A549 (cell line): ENCODE data around the gene HBG2. TPM values are rescaled to one million over a fixed set of nuclear protein-coding genes. Genes with fewer than 3 reads are reported as not detected.

Experiments
- ATAC-seq, 2 experiments: fragments of 200-7000 bp in 1 of 2; fragments of >200 bp in 1 of 2; cut with Nextera tagmentation in 1 of 2; cut with Tn5 transposase in 1 of 2; 3 replicates each; pipeline versions ENCODE4 v1.8.0 to v1.9.1; 2018 to 2020; ENCODE audit warnings: mild to moderate bottlenecking in 1 of 2, moderate library complexity in 1 of 2
- CTCF ChIA-PET: fragments of 300-600 bp; sonication (Branson Sonifier 250); formaldehyde crosslinking; extraction: SDS; loops from one replicate; lab custom pipeline; 2021; ENCODE audit warnings: antibody characterized with exemption, inconsistent platforms; lab: Yijun Ruan, JAX
- POLR2A ChIA-PET: fragments of 350-600 bp; formaldehyde crosslinking; extraction: SDS; loops from one replicate; lab custom pipeline; 2021; ENCODE audit warnings: antibody characterized with exemption, inconsistent platforms; lab: Yijun Ruan, JAX
- DNase-seq, 2 experiments: peaks; one replicate each; pipeline versions ENCODE4 v3.0.0 to v3.0.0-alpha.2; 2011 to 2016; ENCODE audit warnings: low read depth in 1 of 2, low spot score in 1 of 2
- FAIRE-seq: peaks from 2 replicates; lab custom pipeline; 2011; peaks lifted over from hg19 to GRCh38; lab: Jason Lieb, UNC
- H3K27ac ChIP-seq, 2 experiments: fragments of >200 bp; sonication (Bioruptor Twin); formaldehyde crosslinking; 3 replicates each; pipeline ENCODE4 v1.5.1; 2016 to 2017
- H3K4me1 ChIP-seq: fragments of >200 bp; sonication (Bioruptor Twin); formaldehyde crosslinking; 3 replicates; pipeline ENCODE4 v1.6.1; 2016
- H3K4me2 ChIP-seq: fragments of >200 bp; sonication (Bioruptor Twin); formaldehyde crosslinking; 3 replicates; pipeline ENCODE4 v1.6.1; 2016
- H3K4me3 ChIP-seq: fragments of >200 bp; sonication (Bioruptor Twin); formaldehyde crosslinking; 3 replicates; pipeline ENCODE4 v1.5.1; 2016
- H3K9me3 ChIP-seq: fragments of >200 bp; sonication (Bioruptor Twin); formaldehyde crosslinking; 3 replicates; pipeline ENCODE4 v1.6.1; 2016
- BHLHE40 ChIP-seq: IDR thresholded peaks from 2 replicates; pipeline ENCODE4 v1.6.1; 2012; ENCODE audit warnings: low read depth, low read length, inconsistent platforms
- CBX2 ChIP-seq: fragments of 200-600 bp; sonication (generic); IDR thresholded peaks from 2 replicates; pipeline ENCODE4 v1.6.1; 2016; ENCODE audit warnings: low read depth, mild to moderate bottlenecking, borderline replicate concordance
- CBX8 ChIP-seq: fragments of 200-600 bp; sonication (generic); IDR thresholded peaks from 2 replicates; pipeline ENCODE4 v1.6.1; 2016
- ESRRA ChIP-seq: fragments of 150-350 bp; IDR thresholded peaks from 2 replicates; pipeline ENCODE4 v1.6.1; 2014; ENCODE audit warnings: mild to moderate bottlenecking, low read length, borderline replicate concordance
- FOSB ChIP-seq: fragments of 250-450 bp; sonication (Bioruptor Pico); IDR thresholded peaks from 2 replicates; pipeline ENCODE4 v1.5.0; 2020; ENCODE audit warnings: mild to moderate bottlenecking, moderate library complexity
- FOSL2 ChIP-seq, 2 experiments: fragments of 450-650 bp in 1 of 2; fragments of >200 bp in 1 of 2; sonication (Bioruptor Twin) in 1 of 2; formaldehyde crosslinking; IDR thresholded peaks; 2 replicates each; pipeline versions ENCODE4 v1.5.0 to v1.6.1; 2016 to 2020; ENCODE audit warnings: mild to moderate bottlenecking in 1 of 2, moderate library complexity in 1 of 2
- FOXS1 ChIP-seq: fragments of 250-450 bp; sonication (Bioruptor Pico); IDR thresholded peaks from 2 replicates; pipeline ENCODE4 v1.5.0; 2020; ENCODE audit warnings: mild to moderate bottlenecking, moderate library complexity
- GATA3 ChIP-seq: IDR thresholded peaks from 2 replicates; pipeline ENCODE4 v1.6.1; 2012; ENCODE audit warnings: borderline replicate concordance
- HOXB5 ChIP-seq: fragments of 250-450 bp; sonication (Bioruptor Pico); IDR thresholded peaks from 2 replicates; pipeline ENCODE4 v1.5.0; 2020; ENCODE audit warnings: mild to moderate bottlenecking, moderate library complexity
- JUN ChIP-seq, 2 experiments: fragments of >200 bp; sonication (Bioruptor Twin); formaldehyde crosslinking; IDR thresholded peaks; 2 replicates in 1 of 2; 3 replicates in 1 of 2; pipeline ENCODE4 v1.6.1; 2016 to 2017
- KDM1A ChIP-seq: fragments of 200-600 bp; sonication (generic); IDR thresholded peaks from 2 replicates; pipeline ENCODE4 v1.6.1; 2016; ENCODE audit warnings: low read depth, mild to moderate bottlenecking
- KDM5A ChIP-seq: fragments of 200-600 bp; sonication (generic); IDR thresholded peaks from 2 replicates; pipeline ENCODE4 v1.6.1; 2016; ENCODE audit warnings: antibody characterized with exemption, mild to moderate bottlenecking
- MAZ ChIP-seq: fragments of 150-350 bp; IDR thresholded peaks from 2 replicates; pipeline ENCODE4 v1.6.1; 2014; ENCODE audit warnings: antibody characterized with exemption, low read depth, low read length, borderline replicate concordance
- MYC ChIP-seq: IDR thresholded peaks from 2 replicates; pipeline ENCODE4 v1.6.1; 2012; ENCODE audit warnings: mild to moderate bottlenecking, inconsistent platforms, low read length, improper control_type of control experiment, borderline replicate concordance
- NR3C1 ChIP-seq: fragments of >200 bp; sonication (Bioruptor Twin); formaldehyde crosslinking; IDR thresholded peaks from 3 replicates; pipeline ENCODE4 v1.6.1; 2017
- POLR2A ChIP-seq: IDR thresholded peaks from 2 replicates; pipeline ENCODE4 v1.6.1; 2012; ENCODE audit warnings: mild to moderate bottlenecking, low read length
- RAD21 ChIP-seq, 2 experiments: fragments of >200 bp in 1 of 2; sonication (Bioruptor Twin) in 1 of 2; formaldehyde crosslinking in 1 of 2; IDR thresholded peaks in 1 of 2; conservative IDR thresholded peaks in 1 of 2; 2 replicates in 1 of 2; 3 replicates in 1 of 2; pipeline ENCODE4 v1.6.1; 2012 to 2018; ENCODE audit warnings: inconsistent platforms in 1 of 2
- RFX5 ChIP-seq: fragments of 450-650 bp; IDR thresholded peaks from 2 replicates; pipeline ENCODE4 v1.7.1; 2014; ENCODE audit warnings: antibody characterized with exemption, mild to moderate bottlenecking, moderate library complexity
- ZC3H11A ChIP-seq: fragments of 450-650 bp; IDR thresholded peaks from 2 replicates; pipeline ENCODE4 v1.6.1; 2014; ENCODE audit warnings: antibody characterized with exemption, mild to moderate bottlenecking
- WGBS: methylation state at CpG from one replicate; pipeline ENCODE4 v1.1.6; 2017; ENCODE audit errors: missing lambda C conversion rate; 5-methylcytosine and 5-hydroxymethylcytosine counted together
- polyA plus RNA-seq, 4 experiments: library from polyadenylated mRNA; depleted of rRNA in 3 of 4; stranded (reverse); fragments of >200 nt; fragmentation: RNase III in 1 of 4; extraction: RNeasy Plus Mini Kit Qiagen cat#74134 plus additional on column Dnase treatment in 1 of 4; gene quantifications; 2 replicates in 3 of 4; 3 replicates in 1 of 4; pipeline ENCODE4 v1.2.3, GENCODE V29; 2011 to 2017
- TF ChIP-seq, protein P1 (sequence below): fragments of 250-450 bp; sonication (Bioruptor Pico); IDR thresholded peaks from 2 replicates; pipeline ENCODE4 v1.5.0; 2021; ENCODE audit warnings: mild to moderate bottlenecking, moderate library complexity, borderline replicate concordance
- TF ChIP-seq, protein P2 (sequence below): fragments of 200-600 bp; sonication (generic); IDR thresholded peaks from 2 replicates; pipeline ENCODE4 v1.6.1; 2016; ENCODE audit warnings: antibody characterized with exemption, mild to moderate bottlenecking, moderate library complexity
- TF ChIP-seq, protein P3 (sequence below): IDR thresholded peaks from 2 replicates; pipeline ENCODE4 v1.6.1; 2012
- TF ChIP-seq, protein P4 (sequence below): fragments of 150-350 bp; IDR thresholded peaks from 2 replicates; pipeline ENCODE4 v1.6.1; 2014; ENCODE audit warnings: low read depth, mild to moderate bottlenecking, low read length
- TF ChIP-seq, protein P5 (sequence below): IDR thresholded peaks from 2 replicates; pipeline ENCODE4 v1.6.1; 2012
- TF ChIP-seq, protein P6 (sequence below): IDR thresholded peaks from 2 replicates; pipeline ENCODE4 v1.6.1; 2012; ENCODE audit warnings: low read depth, borderline replicate concordance
- TF ChIP-seq, protein P7 (sequence below): fragments of >200 bp; sonication (Bioruptor Twin); formaldehyde crosslinking; IDR thresholded peaks from 2 replicates; pipeline ENCODE4 v1.6.1; 2016

HBG2 gene
- polyA plus RNA-seq, 2 of the 4 experiments (the other 2 are of a cell fraction) = not detected

GRCh38 chr11:5290106-5290505 is 35.5 kb upstream of the HBG2 start:
- ATAC-seq = no peak

GRCh38 chr11:5289696-5290095 is 35.1 kb upstream of the HBG2 start:
- no peak for DNase-seq
- ATAC-seq = no peak
- ChIA-PET CTCF (interaction anchor here (0.7 to 3.9 kb wide), 5 partner anchors 28 to 165 kb away, joined by 3 to 44 read pairs (median 3); no protein-coding TSS in a partner anchor), POLR2A (no interaction called here)
- Histone ChIP-seq H3K27ac (no peak overlapping the region; a peak in 1 of 6 replicates), H3K4me3 (no peak overlapping the region), H3K4me2 (no peak overlapping the region), H3K4me1 (no peaks in the 10 kb centered on the region), H3K9me3 (no peaks in the 10 kb centered on the region)
- no peak for FAIRE-seq
- TF ChIP-seq KDM1A = no peak

More at GRCh38 chr11:5290106-5290505, 35.5 kb upstream of the HBG2 start:
- ChIA-PET POLR2A (no interaction called here), CTCF (interaction anchor here (1.0 to 3.9 kb wide), 7 partner anchors 9 to 165 kb away, joined by 4 to 44 read pairs (median 8); no protein-coding TSS in a partner anchor)
- TF ChIP-seq JUN (IDR thresholded peaks at IDR 0.05) = no peak
- TF ChIP-seq ZC3H11A = no peak
- no peak for TF ChIP-seq GATA3
- TF ChIP-seq RAD21 (conservative IDR thresholded peaks at IDR 0.05 in 1 of 2, IDR thresholded peaks at IDR 0.05 in 1 of 2) = no peak
- TF ChIP-seq, protein P1, sequence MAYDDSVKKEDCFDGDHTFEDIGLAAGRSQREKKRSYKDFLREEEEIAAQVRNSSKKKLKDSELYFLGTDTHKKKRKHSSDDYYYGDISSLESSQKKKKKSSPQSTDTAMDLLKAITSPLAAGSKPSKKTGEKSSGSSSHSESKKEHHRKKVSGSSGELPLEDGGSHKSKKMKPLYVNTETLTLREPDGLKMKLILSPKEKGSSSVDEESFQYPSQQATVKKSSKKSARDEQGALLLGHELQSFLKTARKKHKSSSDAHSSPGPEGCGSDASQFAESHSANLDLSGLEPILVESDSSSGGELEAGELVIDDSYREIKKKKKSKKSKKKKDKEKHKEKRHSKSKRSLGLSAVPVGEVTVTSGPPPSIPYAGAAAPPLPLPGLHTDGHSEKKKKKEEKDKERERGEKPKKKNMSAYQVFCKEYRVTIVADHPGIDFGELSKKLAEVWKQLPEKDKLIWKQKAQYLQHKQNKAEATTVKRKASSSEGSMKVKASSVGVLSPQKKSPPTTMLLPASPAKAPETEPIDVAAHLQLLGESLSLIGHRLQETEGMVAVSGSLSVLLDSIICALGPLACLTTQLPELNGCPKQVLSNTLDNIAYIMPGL (CRISPR knock-in tag) = no peak
- no peak for TF ChIP-seq CBX2
- TF ChIP-seq ESRRA = no peak
- TF ChIP-seq, protein P2, sequence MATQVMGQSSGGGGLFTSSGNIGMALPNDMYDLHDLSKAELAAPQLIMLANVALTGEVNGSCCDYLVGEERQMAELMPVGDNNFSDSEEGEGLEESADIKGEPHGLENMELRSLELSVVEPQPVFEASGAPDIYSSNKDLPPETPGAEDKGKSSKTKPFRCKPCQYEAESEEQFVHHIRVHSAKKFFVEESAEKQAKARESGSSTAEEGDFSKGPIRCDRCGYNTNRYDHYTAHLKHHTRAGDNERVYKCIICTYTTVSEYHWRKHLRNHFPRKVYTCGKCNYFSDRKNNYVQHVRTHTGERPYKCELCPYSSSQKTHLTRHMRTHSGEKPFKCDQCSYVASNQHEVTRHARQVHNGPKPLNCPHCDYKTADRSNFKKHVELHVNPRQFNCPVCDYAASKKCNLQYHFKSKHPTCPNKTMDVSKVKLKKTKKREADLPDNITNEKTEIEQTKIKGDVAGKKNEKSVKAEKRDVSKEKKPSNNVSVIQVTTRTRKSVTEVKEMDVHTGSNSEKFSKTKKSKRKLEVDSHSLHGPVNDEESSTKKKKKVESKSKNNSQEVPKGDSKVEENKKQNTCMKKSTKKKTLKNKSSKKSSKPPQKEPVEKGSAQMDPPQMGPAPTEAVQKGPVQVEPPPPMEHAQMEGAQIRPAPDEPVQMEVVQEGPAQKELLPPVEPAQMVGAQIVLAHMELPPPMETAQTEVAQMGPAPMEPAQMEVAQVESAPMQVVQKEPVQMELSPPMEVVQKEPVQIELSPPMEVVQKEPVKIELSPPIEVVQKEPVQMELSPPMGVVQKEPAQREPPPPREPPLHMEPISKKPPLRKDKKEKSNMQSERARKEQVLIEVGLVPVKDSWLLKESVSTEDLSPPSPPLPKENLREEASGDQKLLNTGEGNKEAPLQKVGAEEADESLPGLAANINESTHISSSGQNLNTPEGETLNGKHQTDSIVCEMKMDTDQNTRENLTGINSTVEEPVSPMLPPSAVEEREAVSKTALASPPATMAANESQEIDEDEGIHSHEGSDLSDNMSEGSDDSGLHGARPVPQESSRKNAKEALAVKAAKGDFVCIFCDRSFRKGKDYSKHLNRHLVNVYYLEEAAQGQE = no peak
- TF ChIP-seq POLR2A = no peak
- TF ChIP-seq, protein P3, sequence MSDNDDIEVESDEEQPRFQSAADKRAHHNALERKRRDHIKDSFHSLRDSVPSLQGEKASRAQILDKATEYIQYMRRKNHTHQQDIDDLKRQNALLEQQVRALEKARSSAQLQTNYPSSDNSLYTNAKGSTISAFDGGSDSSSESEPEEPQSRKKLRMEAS = no peak
- TF ChIP-seq, protein P4, sequence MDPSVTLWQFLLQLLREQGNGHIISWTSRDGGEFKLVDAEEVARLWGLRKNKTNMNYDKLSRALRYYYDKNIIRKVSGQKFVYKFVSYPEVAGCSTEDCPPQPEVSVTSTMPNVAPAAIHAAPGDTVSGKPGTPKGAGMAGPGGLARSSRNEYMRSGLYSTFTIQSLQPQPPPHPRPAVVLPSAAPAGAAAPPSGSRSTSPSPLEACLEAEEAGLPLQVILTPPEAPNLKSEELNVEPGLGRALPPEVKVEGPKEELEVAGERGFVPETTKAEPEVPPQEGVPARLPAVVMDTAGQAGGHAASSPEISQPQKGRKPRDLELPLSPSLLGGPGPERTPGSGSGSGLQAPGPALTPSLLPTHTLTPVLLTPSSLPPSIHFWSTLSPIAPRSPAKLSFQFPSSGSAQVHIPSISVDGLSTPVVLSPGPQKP = no peak
- TF ChIP-seq NR3C1 = no peak
- no peak for TF ChIP-seq RFX5
- Histone ChIP-seq H3K27ac (no peak overlapping the region), H3K9me3 (no peaks in the 10 kb centered on the region), H3K4me1 (no peaks in the 10 kb centered on the region), H3K4me3 (no peak overlapping the region), H3K4me2 (no peak overlapping the region)
- WGBS = 95% methylated on average over 1 of the region's 1 CpG
- DNase-seq = no peak
- no peak for FAIRE-seq

- no peak for ATAC-seq
- no peak for TF ChIP-seq BHLHE40
- no peak for TF ChIP-seq RFX5
- no peak for TF ChIP-seq FOXS1 (CRISPR knock-in tag)
- no peak for TF ChIP-seq MYC
- TF ChIP-seq, protein P5, sequence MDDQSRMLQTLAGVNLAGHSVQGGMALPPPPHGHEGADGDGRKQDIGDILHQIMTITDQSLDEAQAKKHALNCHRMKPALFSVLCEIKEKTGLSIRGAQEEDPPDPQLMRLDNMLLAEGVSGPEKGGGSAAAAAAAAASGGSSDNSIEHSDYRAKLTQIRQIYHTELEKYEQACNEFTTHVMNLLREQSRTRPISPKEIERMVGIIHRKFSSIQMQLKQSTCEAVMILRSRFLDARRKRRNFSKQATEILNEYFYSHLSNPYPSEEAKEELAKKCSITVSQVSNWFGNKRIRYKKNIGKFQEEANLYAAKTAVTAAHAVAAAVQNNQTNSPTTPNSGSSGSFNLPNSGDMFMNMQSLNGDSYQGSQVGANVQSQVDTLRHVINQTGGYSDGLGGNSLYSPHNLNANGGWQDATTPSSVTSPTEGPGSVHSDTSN = no peak
- TF ChIP-seq CBX8 = no peak
- TF ChIP-seq KDM5A = no peak
- TF ChIP-seq, protein P6, sequence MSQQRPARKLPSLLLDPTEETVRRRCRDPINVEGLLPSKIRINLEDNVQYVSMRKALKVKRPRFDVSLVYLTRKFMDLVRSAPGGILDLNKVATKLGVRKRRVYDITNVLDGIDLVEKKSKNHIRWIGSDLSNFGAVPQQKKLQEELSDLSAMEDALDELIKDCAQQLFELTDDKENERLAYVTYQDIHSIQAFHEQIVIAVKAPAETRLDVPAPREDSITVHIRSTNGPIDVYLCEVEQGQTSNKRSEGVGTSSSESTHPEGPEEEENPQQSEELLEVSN = no peak
- TF ChIP-seq FOSL2 (IDR thresholded peaks at IDR 0.05) = no peak
- no peak for TF ChIP-seq FOSL2 (CRISPR knock-in tag; IDR thresholded peaks at IDR 0.05)
- TF ChIP-seq FOSB = no peak
- TF ChIP-seq MAZ = no peak
- no peak for TF ChIP-seq POLR2A
- TF ChIP-seq, protein P7, sequence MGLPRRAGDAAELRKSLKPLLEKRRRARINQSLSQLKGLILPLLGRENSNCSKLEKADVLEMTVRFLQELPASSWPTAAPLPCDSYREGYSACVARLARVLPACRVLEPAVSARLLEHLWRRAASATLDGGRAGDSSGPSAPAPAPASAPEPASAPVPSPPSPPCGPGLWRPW = no peak
- no peak for TF ChIP-seq HOXB5 (CRISPR knock-in tag)
Measured at GRCh38 chr11:5288906-5289550, 34.4 kb upstream of the HBG2 start.

More at GRCh38 chr11:5288906-5289550, 34.4 kb upstream of the HBG2 start:
- Histone ChIP-seq H3K9me3 (no peaks in the 10 kb centered on the region), H3K4me1 (no peaks in the 10 kb centered on the region), H3K27ac (no peak overlapping the region; a peak in 1 of 6 replicates), H3K4me3 (no peak overlapping the region), H3K4me2 (no peak overlapping the region)
- 77% methylated on average over 6 of the region's 6 CpGs for WGBS
- CTCF ChIA-PET = interaction anchor here (0.7 to 3.9 kb wide), 5 partner anchors 10 to 164 kb away, joined by 3 to 44 read pairs (median 3); no protein-coding TSS in a partner anchor
- no peak for FAIRE-seq
- POLR2A ChIA-PET = no interaction called here
- DNase-seq = no peak
